ENCODE results near the gene FTO.

- TF ChIP-seq, protein P1, sequence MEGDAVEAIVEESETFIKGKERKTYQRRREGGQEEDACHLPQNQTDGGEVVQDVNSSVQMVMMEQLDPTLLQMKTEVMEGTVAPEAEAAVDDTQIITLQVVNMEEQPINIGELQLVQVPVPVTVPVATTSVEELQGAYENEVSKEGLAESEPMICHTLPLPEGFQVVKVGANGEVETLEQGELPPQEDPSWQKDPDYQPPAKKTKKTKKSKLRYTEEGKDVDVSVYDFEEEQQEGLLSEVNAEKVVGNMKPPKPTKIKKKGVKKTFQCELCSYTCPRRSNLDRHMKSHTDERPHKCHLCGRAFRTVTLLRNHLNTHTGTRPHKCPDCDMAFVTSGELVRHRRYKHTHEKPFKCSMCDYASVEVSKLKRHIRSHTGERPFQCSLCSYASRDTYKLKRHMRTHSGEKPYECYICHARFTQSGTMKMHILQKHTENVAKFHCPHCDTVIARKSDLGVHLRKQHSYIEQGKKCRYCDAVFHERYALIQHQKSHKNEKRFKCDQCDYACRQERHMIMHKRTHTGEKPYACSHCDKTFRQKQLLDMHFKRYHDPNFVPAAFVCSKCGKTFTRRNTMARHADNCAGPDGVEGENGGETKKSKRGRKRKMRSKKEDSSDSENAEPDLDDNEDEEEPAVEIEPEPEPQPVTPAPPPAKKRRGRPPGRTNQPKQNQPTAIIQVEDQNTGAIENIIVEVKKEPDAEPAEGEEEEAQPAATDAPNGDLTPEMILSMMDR (IDR thresholded peaks at IDR 0.05): no peak
- no peak for TF ChIP-seq POLR2A (IDR thresholded peaks at IDR 0.05)
These were observed 329.8 kb downstream of the FTO start for GRCh38 chr16:54033747-54034146.

All from uterus (tissue), 2 donors.